Prostate gland (tissue), 2 donors: ENCODE data around the gene MAP6. TPM values are rescaled to one million over a fixed set of nuclear protein-coding genes. Genes with fewer than 3 reads are reported as not detected.
A peak's percentile ranks its signal among the peaks of the same experiment; 100 is the strongest.

Experiments used
- DNase-seq: peaks from one replicate; pipeline ENCODE4 v3.0.0-alpha.2; 2019; ENCODE audit warnings: low spot score
- H3K27ac ChIP-seq, 2 donors: fragments of 200-600 bp; sonication (generic); 2 replicates each; pipeline ENCODE4 v1.5.1; 2017 to 2019
- H3K27me3 ChIP-seq: fragments of 200-600 bp; sonication (generic); replicated peaks from 2 replicates; pipeline ENCODE4 v1.5.1; 2019; ENCODE audit not compliant: insufficient read depth
- H3K36me3 ChIP-seq, 2 donors: fragments of 200-600 bp; sonication (generic); 1 replicate in 1 of 2; 2 replicates in 1 of 2; pipeline versions ENCODE4 v1.5.1 to v1.8.1; 2017 to 2019
- H3K4me1 ChIP-seq: fragments of 200-600 bp; sonication (generic); replicated peaks from 2 replicates; pipeline ENCODE4 v1.5.1; 2019
- H3K4me3 ChIP-seq, 2 donors: fragments of 200-600 bp; sonication (generic); 2 replicates each; pipeline ENCODE4 v1.5.1; 2017 to 2019
- H3K9me3 ChIP-seq: fragments of 200-600 bp; sonication (generic); 2 replicates; pipeline ENCODE4 v1.5.1; 2017
- CTCF ChIP-seq, 4 experiments: fragments of 200-600 bp in 2 of 4; fragments of 450-650 bp in 2 of 4; sonication (generic) in 2 of 4; IDR thresholded peaks; 1 replicate in 3 of 4; 2 replicates in 1 of 4; pipeline ENCODE4 v1.5.1; 2016 to 2019; ENCODE audit warnings: antibody characterized with exemption in 4 of 4, mild to moderate bottlenecking in 2 of 4, moderate library complexity in 2 of 4
- POLR2A ChIP-seq: fragments of 450-650 bp; IDR thresholded peaks from one replicate; pipeline ENCODE4 v1.6.1; 2016; ENCODE audit warnings: antibody characterized with exemption, mild to moderate bottlenecking
- POLR2AphosphoS5 ChIP-seq: sonication (generic); formaldehyde crosslinking; IDR thresholded peaks from one replicate; pipeline ENCODE4 v1.6.1; 2017; ENCODE audit warnings: antibody characterized with exemption
- WGBS: methylation state at CpG from one replicate; pipeline ENCODE4 v1.1.5; 2018; 5-methylcytosine and 5-hydroxymethylcytosine counted together
- intact Hi-C: fragments of 100-400 bp; cut with DNase I; formaldehyde crosslinking; loops from one replicate; pipeline ENCODE4 v1.14.2; 2022
- total RNA-seq, 2 donors: library from RNA; depleted of rRNA; stranded (reverse); fragments of >200 nt; gene quantifications; one replicate each; pipeline ENCODE4 v1.1.0, GENCODE V29; 2016

MAP6 gene
- total RNA-seq, 2 donors from 2014 or later, result 15.8 to 21.5 TPM

GRCh38 chr11:75598900-75599299 is 69.9 kb downstream of the MAP6 start:
- 91% methylated on average over 7 of the region's 7 CpGs for WGBS
- no peak for DNase-seq
- Histone ChIP-seq H3K9me3 (no peaks in the 10 kb centered on the region), H3K4me1 (no peaks in the 10 kb centered on the region), H3K27me3 (no peaks in the 10 kb centered on the region), H3K27ac (no peak overlapping the region), H3K4me3 (no peak overlapping the region), H3K36me3 (no peaks in the 10 kb centered on the region)
- no peak for TF ChIP-seq POLR2AphosphoS5
- TF ChIP-seq CTCF (IDR thresholded peaks at IDR 0.05), result no peak
- no peak for TF ChIP-seq POLR2A
- intact Hi-C loops, result no loop called here

- intact Hi-C loops, result no loop called here
- no peak overlapping the region for H3K4me3 ChIP-seq
- no peaks in the 10 kb centered on the region for H3K27me3 ChIP-seq
- DNase-seq, result no peak
- H3K9me3 ChIP-seq, result no peaks in the 10 kb centered on the region
- TF ChIP-seq POLR2AphosphoS5, result no peak
- TF ChIP-seq POLR2A, result no peak
- no peak for TF ChIP-seq CTCF (IDR thresholded peaks at IDR 0.05)
- no peaks in the 10 kb centered on the region for H3K4me1 ChIP-seq
- H3K27ac ChIP-seq, result no peak overlapping the region
- H3K36me3 ChIP-seq, result no peaks in the 10 kb centered on the region
Observed at GRCh38 chr11:75598264-75598663, 70.6 kb downstream of the MAP6 start.

- 76% methylated on average over 4 of the region's 4 CpGs for whole genome bisulfite sequencing
- intact Hi-C loops, result no loop called here
- Histone ChIP-seq H3K4me3 (no peak overlapping the region), H3K27me3 (no peaks in the 10 kb centered on the region), H3K36me3 (no peaks in the 10 kb centered on the region), H3K27ac (no peak overlapping the region), H3K9me3 (no peaks in the 10 kb centered on the region), H3K4me1 (no peaks in the 10 kb centered on the region)
- DNase-seq, result no peak
- TF ChIP-seq POLR2AphosphoS5 (no peak), CTCF (IDR thresholded peaks at IDR 0.05) (peak in 3 of 4 experiments; percentile 19 to 23 (median 21))
Observed at GRCh38 chr11:75597636-75598035, 71.2 kb downstream of the MAP6 start.

GRCh38 chr11:75596914-75597313 is 71.9 kb downstream of the MAP6 start:
- intact Hi-C loops, result no loop called here
- H3K27me3 ChIP-seq, result no peaks in the 10 kb centered on the region
- no peaks in the 10 kb centered on the region for H3K9me3 ChIP-seq
- no peaks in the 10 kb centered on the region for H3K4me1 ChIP-seq
- WGBS, result 73% methylated on average over 4 of the region's 4 CpGs
- H3K4me3 ChIP-seq, result no peak overlapping the region
- no peak overlapping the region for H3K27ac ChIP-seq
- TF ChIP-seq CTCF (IDR thresholded peaks at IDR 0.05) (no peak), POLR2A (no peak), POLR2AphosphoS5 (no peak)
- no peaks in the 10 kb centered on the region for H3K36me3 ChIP-seq
- no peak for DNase-seq

GRCh38 chr11:75595429-75595828 is 73.4 kb downstream of the MAP6 start:
- H3K9me3 ChIP-seq, result no peaks in the 10 kb centered on the region
- 88% methylated on average over 2 of the region's 2 CpGs for WGBS
- intact Hi-C loops, result no loop called here
- H3K36me3 ChIP-seq, result no peaks in the 10 kb centered on the region
- TF ChIP-seq POLR2AphosphoS5, result no peak
- TF ChIP-seq CTCF (IDR thresholded peaks at IDR 0.05), result no peak
- no peak for TF ChIP-seq POLR2A
- no peak overlapping the region for H3K27ac ChIP-seq
- no peaks in the 10 kb centered on the region for H3K27me3 ChIP-seq
- no peaks in the 10 kb centered on the region for H3K4me1 ChIP-seq
- no peak overlapping the region for H3K4me3 ChIP-seq
- no peak for DNase-seq
